Measurements from ENCODE around the gene TOMM20L. TPM values are rescaled to one million over a fixed set of nuclear protein-coding genes. Genes with fewer than 3 reads are reported as not detected.
"Not testable (repeated sequence)": the region's sequence is repeated elsewhere in the genome, so short reads cannot be mapped to it uniquely, and the experiment has no call there.

TOMM20L gene
- not detected in 2 replicates for total RNA-seq

- no peak for DNase-seq (ENCODE audit: low read depth, low spot score)
Measured at GRCh38 chr14:58395812-58396788, at the start of gene TOMM20L. TSS of gene TOMM20L (plus strand) at chr14:58395930. CDS start at chr14:58395958, 28 bp downstream.

- DNase-seq (ENCODE audit: low read depth, low spot score) = no peak
Measured at GRCh38 chr14:58353516-58354299, 42.0 kb upstream of the TOMM20L start.

- no peak for DNase-seq (ENCODE audit: low read depth, low spot score)
Measured at GRCh38 chr14:58354808-58355207, 40.9 kb upstream of the TOMM20L start.

- DNase-seq (ENCODE audit: low read depth, low spot score) = no peak
Measured at GRCh38 chr14:58356268-58356667, 39.5 kb upstream of the TOMM20L start.

- not testable (repeated sequence) for DNase-seq (ENCODE audit: low read depth, low spot score)
Measured at GRCh38 chr14:58362272-58362671, 33.5 kb upstream of the TOMM20L start.

GRCh38 chr14:58362798-58363412 is 32.8 kb upstream of the TOMM20L start:
- no peak for DNase-seq (ENCODE audit: low read depth, low spot score)

- DNase-seq (ENCODE audit: low read depth, low spot score) = no peak
Measured at GRCh38 chr14:58364316-58364715, 31.4 kb upstream of the TOMM20L start.

GRCh38 chr14:58367296-58367695 is 28.4 kb upstream of the TOMM20L start:
- DNase-seq (ENCODE audit: low read depth, low spot score) = no peak

- DNase-seq (ENCODE audit: low read depth, low spot score) = peak; percentile 20
Measured at GRCh38 chr14:58368956-58369355, 26.8 kb upstream of the TOMM20L start.

- DNase-seq (ENCODE audit: low read depth, low spot score) = no peak
Measured at GRCh38 chr14:58376791-58377190, 18.9 kb upstream of the TOMM20L start.

GRCh38 chr14:58390830-58391229 is 4.9 kb upstream of the TOMM20L start:
- no peak for DNase-seq (ENCODE audit: low read depth, low spot score)

GRCh38 chr14:58395562-58395811 is 243 bp upstream of the TOMM20L start:
- no peak for DNase-seq (ENCODE audit: low read depth, low spot score)

- no peak for DNase-seq (ENCODE audit: low read depth, low spot score)
Measured at GRCh38 chr14:58397156-58397555, 1.4 kb downstream of the TOMM20L start.

GRCh38 chr14:58398495-58398894 is 2.8 kb downstream of the TOMM20L start:
- DNase-seq (ENCODE audit: low read depth, low spot score) = no peak

- DNase-seq (ENCODE audit: low read depth, low spot score) = no peak
Measured at GRCh38 chr14:58398895-58399294, 3.2 kb downstream of the TOMM20L start.

GRCh38 chr14:58401587-58401986 is 5.9 kb downstream of the TOMM20L start:
- no peak for DNase-seq (ENCODE audit: low read depth, low spot score)

- DNase-seq (ENCODE audit: low read depth, low spot score) = no peak
Measured at GRCh38 chr14:58408681-58409215, 13.0 kb downstream of the TOMM20L start.

GRCh38 chr14:58414845-58415244 is 19.1 kb downstream of the TOMM20L start:
- no peak for DNase-seq (ENCODE audit: low read depth, low spot score)

GRCh38 chr14:58415636-58416547 is 20.2 kb downstream of the TOMM20L start:
- no peak for DNase-seq (ENCODE audit: low read depth, low spot score)

- not testable (repeated sequence) for DNase-seq (ENCODE audit: low read depth, low spot score)
Measured at GRCh38 chr14:58416934-58417333, 21.2 kb downstream of the TOMM20L start.

Data from pulmonary artery endothelial cell (primary cell).